Measurements from ENCODE around the gene CSNK1G1. TPM values are rescaled to one million over a fixed set of nuclear protein-coding genes. Genes with fewer than 3 reads are reported as not detected.

The CSNK1G1 gene
- polyA plus RNA-seq, 1 of the 3 experiments (the other 2 are of a cell fraction): 10.2 TPM

DNA sequence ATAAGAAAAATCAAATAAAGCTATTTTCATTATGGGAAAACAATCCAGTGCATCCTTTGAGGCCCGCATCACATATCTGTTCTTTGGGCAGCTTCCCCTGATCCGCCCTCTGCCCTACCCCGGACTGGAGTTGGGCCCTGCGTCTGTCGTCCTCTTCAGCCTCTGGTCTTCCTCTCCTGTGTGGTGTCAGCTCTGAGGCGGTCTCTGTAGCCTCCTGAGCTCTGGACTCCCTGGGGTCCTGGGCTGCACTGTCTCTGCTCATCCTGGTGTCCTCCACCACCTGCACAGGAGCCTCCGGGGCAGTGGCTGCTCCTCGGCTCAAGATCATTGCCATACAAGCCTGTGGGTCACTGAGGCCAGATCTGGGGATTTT, 211.8 kb downstream of the CSNK1G1 start (continued):
- TF ChIP-seq, protein P1, sequence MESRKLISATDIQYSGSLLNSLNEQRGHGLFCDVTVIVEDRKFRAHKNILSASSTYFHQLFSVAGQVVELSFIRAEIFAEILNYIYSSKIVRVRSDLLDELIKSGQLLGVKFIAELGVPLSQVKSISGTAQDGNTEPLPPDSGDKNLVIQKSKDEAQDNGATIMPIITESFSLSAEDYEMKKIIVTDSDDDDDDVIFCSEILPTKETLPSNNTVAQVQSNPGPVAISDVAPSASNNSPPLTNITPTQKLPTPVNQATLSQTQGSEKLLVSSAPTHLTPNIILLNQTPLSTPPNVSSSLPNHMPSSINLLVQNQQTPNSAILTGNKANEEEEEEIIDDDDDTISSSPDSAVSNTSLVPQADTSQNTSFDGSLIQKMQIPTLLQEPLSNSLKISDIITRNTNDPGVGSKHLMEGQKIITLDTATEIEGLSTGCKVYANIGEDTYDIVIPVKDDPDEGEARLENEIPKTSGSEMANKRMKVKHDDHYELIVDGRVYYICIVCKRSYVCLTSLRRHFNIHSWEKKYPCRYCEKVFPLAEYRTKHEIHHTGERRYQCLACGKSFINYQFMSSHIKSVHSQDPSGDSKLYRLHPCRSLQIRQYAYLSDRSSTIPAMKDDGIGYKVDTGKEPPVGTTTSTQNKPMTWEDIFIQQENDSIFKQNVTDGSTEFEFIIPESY (IDR thresholded peaks at IDR 0.05; ENCODE audit: borderline replicate concordance, low read depth): no peak
- TF ChIP-seq, protein P2, sequence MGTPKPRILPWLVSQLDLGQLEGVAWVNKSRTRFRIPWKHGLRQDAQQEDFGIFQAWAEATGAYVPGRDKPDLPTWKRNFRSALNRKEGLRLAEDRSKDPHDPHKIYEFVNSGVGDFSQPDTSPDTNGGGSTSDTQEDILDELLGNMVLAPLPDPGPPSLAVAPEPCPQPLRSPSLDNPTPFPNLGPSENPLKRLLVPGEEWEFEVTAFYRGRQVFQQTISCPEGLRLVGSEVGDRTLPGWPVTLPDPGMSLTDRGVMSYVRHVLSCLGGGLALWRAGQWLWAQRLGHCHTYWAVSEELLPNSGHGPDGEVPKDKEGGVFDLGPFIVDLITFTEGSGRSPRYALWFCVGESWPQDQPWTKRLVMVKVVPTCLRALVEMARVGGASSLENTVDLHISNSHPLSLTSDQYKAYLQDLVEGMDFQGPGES (IDR thresholded peaks at IDR 0.05; ENCODE audit: low read depth, low read length): no peak
- TF ChIP-seq NFIC (IDR thresholded peaks at IDR 0.05; ENCODE audit: borderline replicate concordance) (no peak), ELF1 (IDR thresholded peaks at IDR 0.05) (no peak), GATA2 (CRISPR knock-in tag; IDR thresholded peaks at IDR 0.05) (no peak), MEF2A (IDR thresholded peaks at IDR 0.05; ENCODE audit: borderline replicate concordance, low read depth) (no peak), EZH2phosphoT487 (IDR thresholded peaks at IDR 0.05; ENCODE audit: borderline replicate concordance, low read depth) (no peak)
- TF ChIP-seq, protein P3, sequence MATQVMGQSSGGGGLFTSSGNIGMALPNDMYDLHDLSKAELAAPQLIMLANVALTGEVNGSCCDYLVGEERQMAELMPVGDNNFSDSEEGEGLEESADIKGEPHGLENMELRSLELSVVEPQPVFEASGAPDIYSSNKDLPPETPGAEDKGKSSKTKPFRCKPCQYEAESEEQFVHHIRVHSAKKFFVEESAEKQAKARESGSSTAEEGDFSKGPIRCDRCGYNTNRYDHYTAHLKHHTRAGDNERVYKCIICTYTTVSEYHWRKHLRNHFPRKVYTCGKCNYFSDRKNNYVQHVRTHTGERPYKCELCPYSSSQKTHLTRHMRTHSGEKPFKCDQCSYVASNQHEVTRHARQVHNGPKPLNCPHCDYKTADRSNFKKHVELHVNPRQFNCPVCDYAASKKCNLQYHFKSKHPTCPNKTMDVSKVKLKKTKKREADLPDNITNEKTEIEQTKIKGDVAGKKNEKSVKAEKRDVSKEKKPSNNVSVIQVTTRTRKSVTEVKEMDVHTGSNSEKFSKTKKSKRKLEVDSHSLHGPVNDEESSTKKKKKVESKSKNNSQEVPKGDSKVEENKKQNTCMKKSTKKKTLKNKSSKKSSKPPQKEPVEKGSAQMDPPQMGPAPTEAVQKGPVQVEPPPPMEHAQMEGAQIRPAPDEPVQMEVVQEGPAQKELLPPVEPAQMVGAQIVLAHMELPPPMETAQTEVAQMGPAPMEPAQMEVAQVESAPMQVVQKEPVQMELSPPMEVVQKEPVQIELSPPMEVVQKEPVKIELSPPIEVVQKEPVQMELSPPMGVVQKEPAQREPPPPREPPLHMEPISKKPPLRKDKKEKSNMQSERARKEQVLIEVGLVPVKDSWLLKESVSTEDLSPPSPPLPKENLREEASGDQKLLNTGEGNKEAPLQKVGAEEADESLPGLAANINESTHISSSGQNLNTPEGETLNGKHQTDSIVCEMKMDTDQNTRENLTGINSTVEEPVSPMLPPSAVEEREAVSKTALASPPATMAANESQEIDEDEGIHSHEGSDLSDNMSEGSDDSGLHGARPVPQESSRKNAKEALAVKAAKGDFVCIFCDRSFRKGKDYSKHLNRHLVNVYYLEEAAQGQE (IDR thresholded peaks at IDR 0.05; ENCODE audit: low read depth, low read length): no peak
- TF ChIP-seq, protein P4, sequence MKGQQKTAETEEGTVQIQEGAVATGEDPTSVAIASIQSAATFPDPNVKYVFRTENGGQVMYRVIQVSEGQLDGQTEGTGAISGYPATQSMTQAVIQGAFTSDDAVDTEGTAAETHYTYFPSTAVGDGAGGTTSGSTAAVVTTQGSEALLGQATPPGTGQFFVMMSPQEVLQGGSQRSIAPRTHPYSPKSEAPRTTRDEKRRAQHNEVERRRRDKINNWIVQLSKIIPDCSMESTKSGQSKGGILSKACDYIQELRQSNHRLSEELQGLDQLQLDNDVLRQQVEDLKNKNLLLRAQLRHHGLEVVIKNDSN (IDR thresholded peaks at IDR 0.05; ENCODE audit: borderline replicate concordance, low read depth): no peak

DNA sequence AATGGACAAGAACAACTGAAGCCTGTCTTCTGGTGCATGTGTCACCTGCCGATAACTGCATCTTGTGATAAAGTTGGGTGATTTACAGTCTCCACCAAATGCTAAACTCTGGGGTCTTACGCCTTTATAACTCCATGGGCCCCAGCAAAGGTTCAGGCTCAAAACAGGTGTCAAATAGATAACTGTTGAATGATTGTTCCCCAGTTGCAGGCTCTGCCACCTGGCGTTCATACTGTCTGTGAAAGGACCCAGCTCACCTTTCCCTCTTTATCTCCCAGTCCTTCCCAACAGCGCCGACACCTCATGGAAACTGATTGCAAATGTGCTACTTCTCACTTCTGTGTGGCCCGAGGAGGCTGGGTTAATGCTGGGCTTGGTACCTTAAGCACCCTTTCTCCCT, 212.7 kb downstream of the CSNK1G1 start:
- peaks cover 7% of the 10 kb centered on the region for H3F3A ChIP-seq (replicated peaks; ENCODE audit: insufficient read depth)
- no peaks in the 10 kb centered on the region for H3K79me2 ChIP-seq (ENCODE audit: insufficient read depth)
- no peak overlapping the region for H3K4me3 ChIP-seq (ENCODE audit: low read depth in 2 of 2, low read length in 1 of 2)
- ChIA-PET POLR2A (no interaction called here), CTCF (interaction anchor here (2.7 kb wide), 1 partner anchor 11 kb away, joined by 20 read pairs; no protein-coding TSS in a partner anchor)
- H2AFZ ChIP-seq (ENCODE audit: low read depth): no peak overlapping the region
- no peaks in the 10 kb centered on the region for H3K9me3 ChIP-seq
- no peak overlapping the region for H3K9ac ChIP-seq
- H3K27ac ChIP-seq (ENCODE audit: low read depth in 2 of 2, low read length in 1 of 2): no peak overlapping the region
- H3K4me2 ChIP-seq: no peak overlapping the region
- TF ChIP-seq CTCF (IDR thresholded peaks at IDR 0.05) (no peak), MEF2A (IDR thresholded peaks at IDR 0.05; ENCODE audit: borderline replicate concordance, low read depth) (no peak), NFIC (IDR thresholded peaks at IDR 0.05; ENCODE audit: borderline replicate concordance) (no peak), RFX5 (IDR thresholded peaks at IDR 0.05; ENCODE audit: low read length) (no peak), SIN3A (IDR thresholded peaks at IDR 0.05; ENCODE audit: borderline replicate concordance, low read depth, low read length) (no peak)
- TF ChIP-seq, protein P5, sequence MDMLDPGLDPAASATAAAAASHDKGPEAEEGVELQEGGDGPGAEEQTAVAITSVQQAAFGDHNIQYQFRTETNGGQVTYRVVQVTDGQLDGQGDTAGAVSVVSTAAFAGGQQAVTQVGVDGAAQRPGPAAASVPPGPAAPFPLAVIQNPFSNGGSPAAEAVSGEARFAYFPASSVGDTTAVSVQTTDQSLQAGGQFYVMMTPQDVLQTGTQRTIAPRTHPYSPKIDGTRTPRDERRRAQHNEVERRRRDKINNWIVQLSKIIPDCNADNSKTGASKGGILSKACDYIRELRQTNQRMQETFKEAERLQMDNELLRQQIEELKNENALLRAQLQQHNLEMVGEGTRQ (IDR thresholded peaks at IDR 0.05; ENCODE audit: borderline replicate concordance, low read depth, low read length): no peak
- TF ChIP-seq, protein P4 (IDR thresholded peaks at IDR 0.05; ENCODE audit: borderline replicate concordance, low read depth): no peak
- H3K4me1 ChIP-seq (ENCODE audit: control insufficient read depth in 1 of 2, insufficient read depth in 2 of 2, low read depth in 1 of 2, low read length in 1 of 2): peaks cover 0 to 28% of the 10 kb centered on the region in 2 experiments; a peak in 2 of 4 replicates
- peaks cover 7 to 43% of the 10 kb centered on the region in 2 experiments for H3K36me3 ChIP-seq (replicated peaks in 1 of 2; ENCODE audit: control insufficient read depth in 1 of 2, insufficient read depth in 2 of 2, low read length in 1 of 2)
- 84% methylated on average over 6 of the region's 6 CpGs for WGBS (ENCODE audit: low lambda C conversion rate)
- no peaks in the 10 kb centered on the region for H3K9me2 ChIP-seq
- H4K20me1 ChIP-seq (ENCODE audit: insufficient read depth): no peaks in the 10 kb centered on the region
- no peaks in the 10 kb centered on the region for H3K27me3 ChIP-seq (ENCODE audit: insufficient read depth)
- DNase-seq: no peak

Measured in SK-N-SH (cell line).